HCT116 (cell line): ENCODE results near the gene CPOX.

ENCODE experiments used
- CEBPB ChIP-seq: IDR thresholded peaks from 2 replicates; pipeline ENCODE4 v1.6.1; 2012; ENCODE audit warnings: low read depth
- EZH2 ChIP-seq: fragments of 200-600 bp; sonication (generic); IDR thresholded peaks from 2 replicates; pipeline ENCODE4 v1.6.1; 2017; ENCODE audit warnings: antibody characterized with exemption, mixed run types
- EZH2phosphoT487 ChIP-seq: fragments of 200-600 bp; IDR thresholded peaks from 2 replicates; pipeline ENCODE4 v1.6.1; 2018; ENCODE audit warnings: antibody characterized with exemption, borderline replicate concordance
- POLR2A ChIP-seq: IDR thresholded peaks from 2 replicates; pipeline ENCODE4 v1.7.0; 2011; ENCODE audit warnings: borderline replicate concordance; ENCODE audit not compliant: insufficient read depth, insufficient read length; ENCODE audit errors: extremely low read depth
- POLR2AphosphoS5 ChIP-seq: IDR thresholded peaks from 2 replicates; pipeline ENCODE4 v1.6.1; 2011; ENCODE audit warnings: mild to moderate bottlenecking, low read depth, low read length, moderate library complexity
- RAD21 ChIP-seq: IDR thresholded peaks from 2 replicates; pipeline ENCODE4 v1.6.1; 2012; ENCODE audit warnings: low read depth, mild to moderate bottlenecking
- SP1 ChIP-seq: IDR thresholded peaks from 2 replicates; pipeline ENCODE4 v1.6.1; 2012; ENCODE audit warnings: low read depth
- TCF7L2 ChIP-seq: IDR thresholded peaks from 2 replicates; pipeline ENCODE4 v1.7.0; 2011; ENCODE audit warnings: borderline replicate concordance, inconsistent platforms; ENCODE audit not compliant: insufficient read depth, insufficient read length; ENCODE audit errors: extremely low read depth
- YY1 ChIP-seq: IDR thresholded peaks from 2 replicates; pipeline ENCODE4 v1.6.1; 2011; ENCODE audit warnings: low read length, low read depth, moderate library complexity, mild to moderate bottlenecking; ENCODE audit not compliant: insufficient replicate concordance; ENCODE audit errors: extremely low read depth
- ZFX ChIP-seq: fragments of 450-650 bp; IDR thresholded peaks from 2 replicates; pipeline ENCODE4 v1.6.1; 2017
- TF ChIP-seq, protein P1 (sequence below), 3 experiments: fragments of 200-600 bp in 1 of 3; sonication (generic) in 1 of 3; IDR thresholded peaks in 2 of 3; conservative IDR thresholded peaks in 1 of 3; 2 replicates each; pipeline ENCODE4 v1.5.1; 2012 to 2017; ENCODE audit warnings: low read depth in 2 of 3, low read length in 2 of 3, antibody characterized with exemption in 1 of 3, borderline replicate concordance in 1 of 3, control low read depth in 1 of 3, mild to moderate bottlenecking in 1 of 3, mixed read lengths in 1 of 3, mixed run types in 1 of 3, moderate library complexity in 1 of 3; ENCODE audit not compliant: insufficient read depth in 1 of 3
- TF ChIP-seq, protein P2 (sequence below): IDR thresholded peaks from 2 replicates; pipeline ENCODE4 v1.6.1; 2012
- TF ChIP-seq, protein P3 (sequence below): IDR thresholded peaks from 2 replicates; pipeline ENCODE4 v1.6.1; 2012

DNA sequence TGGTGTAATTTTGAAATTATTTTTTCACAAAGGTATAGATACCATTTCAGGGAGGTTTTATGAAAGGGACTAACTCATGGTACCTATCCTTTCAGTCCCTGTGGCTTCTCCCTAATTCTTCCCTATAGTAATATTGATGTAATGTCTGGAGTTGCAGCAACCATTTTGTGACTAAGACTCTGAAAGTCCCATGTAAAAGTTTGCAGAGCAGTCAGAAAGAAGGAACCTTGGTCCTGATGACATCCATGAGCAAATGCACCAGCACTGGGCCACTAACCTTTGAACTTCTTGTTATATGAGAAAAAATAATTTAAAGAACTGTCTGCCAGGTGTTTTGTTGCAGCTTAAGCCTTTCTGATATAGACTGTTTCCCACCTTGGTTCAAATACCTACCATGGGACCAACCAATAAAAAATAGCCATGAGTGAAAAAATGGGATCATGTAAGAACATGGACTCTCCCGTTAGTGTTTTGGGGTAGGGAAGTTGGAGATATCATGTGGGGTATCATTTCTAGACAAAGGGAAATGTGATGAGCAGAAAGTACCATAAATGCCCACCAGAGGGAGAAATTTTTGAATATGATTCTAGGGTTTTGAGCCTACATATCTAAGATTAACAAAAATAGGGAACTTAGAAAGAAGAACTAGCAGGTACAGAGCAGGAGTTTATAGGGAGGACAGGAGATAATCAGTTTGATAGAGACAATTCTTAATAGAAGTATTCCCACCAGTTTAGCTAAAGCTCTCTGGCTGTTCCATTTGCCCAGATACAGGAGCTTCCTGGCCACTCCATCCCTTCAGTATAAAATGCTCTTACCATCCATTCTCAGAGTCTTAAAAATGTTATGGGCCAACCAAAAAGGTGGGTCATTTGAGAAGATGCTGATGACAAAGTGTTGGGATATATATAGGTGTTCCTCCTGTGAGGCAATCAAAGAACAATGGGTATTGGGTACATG lies 3.4 kb upstream of the CPOX start:
- TF ChIP-seq EZH2 (no peak), SP1 (no peak), EZH2phosphoT487 (no peak), RAD21 (peak; percentile 53), ZFX (no peak), POLR2AphosphoS5 (no peak), POLR2A (no peak), TCF7L2 (no peak), CEBPB (no peak), YY1 (no peak)
- TF ChIP-seq, protein P1, sequence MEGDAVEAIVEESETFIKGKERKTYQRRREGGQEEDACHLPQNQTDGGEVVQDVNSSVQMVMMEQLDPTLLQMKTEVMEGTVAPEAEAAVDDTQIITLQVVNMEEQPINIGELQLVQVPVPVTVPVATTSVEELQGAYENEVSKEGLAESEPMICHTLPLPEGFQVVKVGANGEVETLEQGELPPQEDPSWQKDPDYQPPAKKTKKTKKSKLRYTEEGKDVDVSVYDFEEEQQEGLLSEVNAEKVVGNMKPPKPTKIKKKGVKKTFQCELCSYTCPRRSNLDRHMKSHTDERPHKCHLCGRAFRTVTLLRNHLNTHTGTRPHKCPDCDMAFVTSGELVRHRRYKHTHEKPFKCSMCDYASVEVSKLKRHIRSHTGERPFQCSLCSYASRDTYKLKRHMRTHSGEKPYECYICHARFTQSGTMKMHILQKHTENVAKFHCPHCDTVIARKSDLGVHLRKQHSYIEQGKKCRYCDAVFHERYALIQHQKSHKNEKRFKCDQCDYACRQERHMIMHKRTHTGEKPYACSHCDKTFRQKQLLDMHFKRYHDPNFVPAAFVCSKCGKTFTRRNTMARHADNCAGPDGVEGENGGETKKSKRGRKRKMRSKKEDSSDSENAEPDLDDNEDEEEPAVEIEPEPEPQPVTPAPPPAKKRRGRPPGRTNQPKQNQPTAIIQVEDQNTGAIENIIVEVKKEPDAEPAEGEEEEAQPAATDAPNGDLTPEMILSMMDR (IDR thresholded peaks at IDR 0.05 in 2 of 3, conservative IDR thresholded peaks at IDR 0.05 in 1 of 3; ENCODE audit: borderline replicate concordance in 1 of 3, insufficient read depth in 1 of 3, low read depth in 2 of 3, low read length in 2 of 3) = peak; percentile 45 to 82 (median 63); a peak in 5 of 6 replicates
- TF ChIP-seq, protein P2, sequence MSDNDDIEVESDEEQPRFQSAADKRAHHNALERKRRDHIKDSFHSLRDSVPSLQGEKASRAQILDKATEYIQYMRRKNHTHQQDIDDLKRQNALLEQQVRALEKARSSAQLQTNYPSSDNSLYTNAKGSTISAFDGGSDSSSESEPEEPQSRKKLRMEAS = no peak
- TF ChIP-seq, protein P3, sequence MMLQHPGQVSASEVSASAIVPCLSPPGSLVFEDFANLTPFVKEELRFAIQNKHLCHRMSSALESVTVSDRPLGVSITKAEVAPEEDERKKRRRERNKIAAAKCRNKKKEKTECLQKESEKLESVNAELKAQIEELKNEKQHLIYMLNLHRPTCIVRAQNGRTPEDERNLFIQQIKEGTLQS = no peak
